HG02642 (cell line): ENCODE results near the gene RHBDL2.
"Not testable (repeated sequence)": the region's sequence is repeated elsewhere in the genome, so short reads cannot be mapped to it uniquely, and the experiment has no call there.

Source experiments
- ATAC-seq: cut with Tn5 transposase; IDR thresholded peaks from one replicate; pipeline ENCODE4 v1.9.1; 2021; ENCODE audit warnings: mild to moderate bottlenecking; ENCODE audit not compliant: unreplicated experiment, poor library complexity

RHBDL2 gene, protein sequence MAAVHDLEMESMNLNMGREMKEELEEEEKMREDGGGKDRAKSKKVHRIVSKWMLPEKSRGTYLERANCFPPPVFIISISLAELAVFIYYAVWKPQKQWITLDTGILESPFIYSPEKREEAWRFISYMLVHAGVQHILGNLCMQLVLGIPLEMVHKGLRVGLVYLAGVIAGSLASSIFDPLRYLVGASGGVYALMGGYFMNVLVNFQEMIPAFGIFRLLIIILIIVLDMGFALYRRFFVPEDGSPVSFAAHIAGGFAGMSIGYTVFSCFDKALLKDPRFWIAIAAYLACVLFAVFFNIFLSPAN

DNA sequence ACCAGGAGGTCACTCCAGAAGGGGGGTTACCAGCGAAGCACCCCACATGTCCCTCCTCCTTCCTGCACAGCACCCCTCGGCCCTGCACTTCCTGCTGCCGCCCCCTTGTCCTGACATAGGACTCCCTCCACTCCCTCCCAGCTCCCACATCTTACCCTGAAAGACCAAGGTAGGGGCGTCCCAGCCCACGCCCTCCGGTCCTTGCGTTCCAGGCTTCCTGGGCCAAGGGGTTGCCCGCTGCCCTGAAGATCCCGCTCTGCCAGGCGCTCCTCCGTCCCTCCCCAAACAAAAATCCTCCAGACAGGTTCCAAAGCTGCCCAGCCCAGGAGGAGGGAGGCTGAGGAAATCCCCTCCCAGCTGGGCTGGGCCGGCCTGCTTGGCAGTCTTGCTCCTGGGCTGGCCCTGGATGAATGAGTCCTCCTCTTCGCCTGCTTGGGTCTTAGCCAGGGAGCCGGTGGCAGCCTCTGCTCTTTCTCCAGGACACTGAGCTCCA is at the start of gene RHBDL2:
TSS of gene RHBDL2 (minus strand) at position 304 of the 493 bp plus-strand sequence. CDS start 22,618 bp downstream, outside the sequence.
- no peak for ATAC-seq

DNA sequence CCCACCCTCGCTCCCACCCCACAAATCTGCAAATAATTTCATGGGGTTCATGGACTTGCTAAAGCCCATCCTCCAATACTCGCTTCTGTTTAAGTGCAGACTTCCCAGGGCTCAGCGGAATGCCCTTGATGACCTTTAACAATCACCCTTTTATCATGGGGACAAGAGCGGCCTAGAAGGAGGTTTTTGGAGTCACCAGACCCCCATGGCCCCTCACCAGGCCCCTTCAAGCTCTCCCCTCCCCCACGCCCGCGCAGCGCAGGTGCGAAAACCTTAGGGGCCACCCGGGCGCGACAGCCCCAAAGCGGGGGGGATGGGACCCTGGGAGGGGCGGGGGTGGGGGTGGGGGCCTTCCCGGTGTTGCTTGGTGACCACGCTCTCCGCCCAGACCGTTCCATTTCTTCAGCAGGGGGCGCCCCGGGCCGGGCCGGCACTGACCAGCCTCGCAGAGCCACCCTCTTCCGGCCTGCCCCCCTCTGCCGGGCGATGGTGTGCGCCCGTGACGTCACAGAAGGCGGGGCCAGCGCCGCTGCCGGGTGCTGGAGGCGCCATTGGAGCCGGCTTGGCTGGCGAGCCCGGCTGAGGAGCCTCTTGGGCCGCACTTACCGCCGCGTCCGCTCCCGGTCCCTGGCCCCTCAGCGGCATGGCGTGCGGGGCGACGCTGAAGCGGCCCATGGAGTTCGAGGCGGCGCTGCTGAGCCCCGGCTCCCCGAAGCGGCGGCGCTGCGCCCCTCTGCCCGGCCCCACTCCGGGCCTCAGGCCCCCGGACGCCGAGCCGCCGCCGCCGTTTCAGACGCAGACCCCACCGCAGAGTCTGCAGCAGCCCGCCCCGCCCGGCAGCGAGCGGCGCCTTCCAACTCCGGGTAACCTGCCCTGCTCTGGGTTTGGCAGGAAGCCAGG is 49.4 kb upstream of the RHBDL2 start, which contains the start of gene AKIRIN1:
TSS of gene AKIRIN1 (plus strand) at position 539 of the 900 bp plus-strand sequence. CDS start at position 644, 105 bp downstream.
- ATAC-seq: peak; percentile 97

DNA sequence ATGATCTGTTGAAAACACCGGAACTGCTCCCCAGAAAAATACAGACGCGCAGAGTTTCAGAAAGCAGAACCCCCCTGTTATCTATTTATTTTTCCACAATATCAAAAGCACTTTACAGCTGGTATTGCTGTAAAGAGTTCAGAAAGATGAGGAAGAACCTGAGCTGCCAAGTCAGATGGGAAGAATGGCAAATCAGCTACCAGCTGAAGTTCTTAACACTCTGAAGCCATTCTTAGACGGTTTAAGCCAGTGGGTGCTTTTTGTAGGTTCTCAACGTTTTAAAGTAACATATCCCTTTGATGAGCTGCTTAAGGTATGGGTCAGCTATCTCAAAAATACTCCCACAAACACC is 48.7 kb upstream of the RHBDL2 start:
- no peak for ATAC-seq

- ATAC-seq: no peak
Measured at GRCh38 chr1:38989979-38990378, 48.3 kb upstream of the RHBDL2 start.

GRCh38 chr1:38979380-38979779 is 37.8 kb upstream of the RHBDL2 start:
- ATAC-seq: not testable (repeated sequence)

GRCh38 chr1:38978245-38978542 is 36.6 kb upstream of the RHBDL2 start:
- ATAC-seq: not testable (repeated sequence)

DNA sequence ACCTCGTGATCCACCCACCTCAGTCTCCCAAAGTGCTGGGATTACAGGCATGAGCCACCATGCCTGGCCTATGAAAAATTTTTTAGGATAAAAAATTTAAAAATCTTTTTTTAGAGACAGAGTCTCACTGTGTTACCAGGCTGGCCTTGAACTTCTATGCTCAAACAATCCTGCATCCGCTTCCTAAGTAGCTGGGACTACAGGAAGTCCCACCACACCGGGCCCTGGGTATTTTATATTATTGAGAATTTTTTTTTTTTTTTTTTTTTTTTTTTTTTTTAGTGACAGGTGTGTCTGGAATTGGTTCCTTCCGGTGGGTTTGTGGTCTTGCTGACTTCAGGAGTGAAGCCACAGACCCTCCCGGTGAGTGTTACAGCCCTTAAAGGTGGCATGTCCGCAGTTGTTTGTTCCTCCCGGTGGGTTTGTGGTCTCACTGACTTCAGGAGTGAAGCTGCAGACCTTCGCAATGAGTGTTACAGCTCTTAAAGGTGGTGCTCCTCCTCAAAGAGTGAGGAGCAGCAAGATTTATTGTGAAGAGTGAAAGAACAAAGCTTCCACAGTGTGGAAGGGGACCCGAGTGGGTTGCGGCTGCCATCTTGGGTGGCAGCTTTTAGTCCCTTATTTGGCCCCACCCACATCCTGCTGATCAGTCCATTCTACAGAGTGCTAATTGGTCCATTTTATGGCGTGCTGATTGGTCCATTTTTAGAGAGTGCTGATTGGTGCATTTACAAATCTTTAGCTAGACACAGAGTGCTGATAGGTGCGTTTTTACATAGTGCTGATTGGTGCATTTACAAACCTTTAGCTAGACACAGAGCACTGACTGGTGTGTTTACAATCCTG is 36.0 kb upstream of the RHBDL2 start:
- not testable (repeated sequence) for ATAC-seq

DNA sequence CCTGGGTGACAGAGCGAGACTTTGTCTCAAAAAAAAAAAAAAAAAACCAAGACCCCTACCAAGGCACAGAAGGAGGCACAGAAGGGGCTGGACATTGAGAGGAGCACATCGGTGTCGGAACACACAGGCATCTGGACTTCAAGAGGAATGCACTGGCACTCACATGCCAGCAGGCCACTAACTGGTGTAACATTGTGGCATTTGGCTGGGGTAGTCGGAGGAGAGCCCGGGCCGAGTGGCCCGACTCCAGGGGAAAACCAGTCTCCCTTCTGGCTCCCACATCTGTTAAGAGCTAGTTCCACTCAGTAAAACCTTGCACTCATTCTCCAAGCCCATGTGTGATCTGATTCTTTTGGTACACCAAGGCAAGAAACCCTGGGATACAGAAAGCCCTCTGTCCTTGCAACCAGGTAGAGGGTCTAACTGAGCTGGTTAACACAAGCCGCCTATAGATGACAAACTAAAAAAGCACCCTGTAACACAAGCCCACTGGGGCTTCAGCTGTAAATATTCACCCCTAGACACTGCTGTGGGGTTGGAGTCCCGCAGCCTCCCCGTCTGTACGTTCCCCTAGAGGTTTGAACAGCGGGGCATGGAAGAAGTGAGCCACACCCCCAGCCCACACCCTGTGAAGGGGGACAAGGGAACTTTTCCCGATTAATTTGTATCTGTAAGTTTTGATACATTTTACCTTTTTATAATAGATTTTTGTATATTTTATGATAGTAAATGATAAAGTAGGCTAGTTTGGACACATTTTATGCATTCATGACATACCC is 32.2 kb upstream of the RHBDL2 start:
- ATAC-seq: no peak

DNA sequence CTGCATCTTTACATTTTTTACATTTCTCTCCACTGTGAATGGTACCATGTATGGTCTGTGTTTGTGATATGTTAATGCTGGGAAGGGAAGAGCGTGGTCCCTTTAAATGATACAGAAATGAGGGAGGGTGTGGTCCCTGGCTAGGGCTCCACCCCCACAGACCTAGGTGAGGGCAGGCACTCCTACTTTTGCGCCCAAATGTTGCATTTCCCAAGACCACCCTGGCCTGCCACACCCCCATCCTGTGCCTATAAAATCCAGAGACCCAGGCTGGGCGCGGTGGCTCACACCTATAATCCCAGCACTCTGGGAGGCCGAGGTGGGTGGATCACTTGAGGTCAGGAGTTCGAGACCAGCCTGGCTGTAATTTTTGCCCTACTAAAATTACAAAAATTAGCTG is 31.5 kb upstream of the RHBDL2 start:
- ATAC-seq: not testable (repeated sequence)

GRCh38 chr1:38964140-38964548 is 22.5 kb upstream of the RHBDL2 start:
- no peak for ATAC-seq

- ATAC-seq: no peak
Measured at GRCh38 chr1:38962560-38962959, 20.9 kb upstream of the RHBDL2 start.

DNA sequence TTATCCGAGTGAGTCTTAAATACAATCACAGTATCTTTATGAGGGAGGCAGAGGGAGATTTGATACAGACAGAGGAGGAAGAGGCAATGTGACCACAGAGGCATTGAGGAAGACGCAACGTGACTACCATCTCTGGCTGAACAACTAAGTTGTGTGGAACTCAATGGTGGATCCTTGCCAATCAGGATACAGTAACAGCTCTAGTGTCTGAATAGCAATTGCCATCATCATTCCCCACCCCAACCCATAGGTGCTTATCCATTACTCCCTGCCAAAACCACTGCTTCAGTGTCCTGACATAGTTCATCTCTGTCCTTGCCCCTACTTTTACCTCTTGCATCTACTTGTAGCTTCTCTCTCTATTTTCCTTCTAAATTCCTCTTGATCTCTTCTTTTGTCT is 20.5 kb upstream of the RHBDL2 start:
- no peak for ATAC-seq

DNA sequence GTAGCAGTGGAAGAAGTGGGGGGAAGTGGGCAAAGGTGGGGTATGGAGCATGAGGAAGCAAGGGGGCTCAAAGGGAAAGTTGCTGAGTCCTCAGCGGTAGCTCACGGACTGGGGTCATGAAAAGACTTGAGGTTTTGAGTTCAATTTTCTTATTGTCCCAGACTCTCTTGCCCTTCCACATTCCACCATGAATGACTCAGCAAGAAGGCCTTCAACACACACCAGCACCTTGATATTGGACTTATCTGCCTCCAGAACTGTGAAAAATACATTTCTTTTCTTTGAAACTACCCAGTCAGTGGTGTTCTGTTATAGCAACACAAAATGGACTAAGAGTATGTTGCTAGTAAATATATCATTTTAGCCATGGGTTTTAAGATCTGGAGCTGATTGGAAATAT is 17.3 kb upstream of the RHBDL2 start:
- no peak for ATAC-seq

DNA sequence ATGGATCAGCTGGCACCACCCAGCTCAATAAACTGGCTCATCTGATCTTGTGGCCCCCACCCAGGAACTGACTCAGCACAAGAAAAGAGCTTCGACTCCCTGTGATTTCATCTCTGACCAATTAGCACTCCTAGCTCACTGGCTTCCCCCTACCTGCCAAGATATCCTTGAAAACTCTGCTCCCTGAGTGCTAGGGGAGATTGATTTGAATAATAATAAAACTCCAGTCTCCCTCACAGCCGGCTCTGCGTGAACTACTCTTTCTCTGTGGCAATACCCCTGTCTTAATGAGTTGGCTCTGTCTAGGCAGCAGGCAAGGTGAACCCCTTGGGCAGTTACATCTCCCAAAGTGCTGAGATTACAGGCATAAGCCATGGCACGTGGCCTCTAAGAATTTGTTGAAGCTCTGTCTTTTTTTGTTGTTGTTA is 11.8 kb upstream of the RHBDL2 start:
- no peak for ATAC-seq

DNA sequence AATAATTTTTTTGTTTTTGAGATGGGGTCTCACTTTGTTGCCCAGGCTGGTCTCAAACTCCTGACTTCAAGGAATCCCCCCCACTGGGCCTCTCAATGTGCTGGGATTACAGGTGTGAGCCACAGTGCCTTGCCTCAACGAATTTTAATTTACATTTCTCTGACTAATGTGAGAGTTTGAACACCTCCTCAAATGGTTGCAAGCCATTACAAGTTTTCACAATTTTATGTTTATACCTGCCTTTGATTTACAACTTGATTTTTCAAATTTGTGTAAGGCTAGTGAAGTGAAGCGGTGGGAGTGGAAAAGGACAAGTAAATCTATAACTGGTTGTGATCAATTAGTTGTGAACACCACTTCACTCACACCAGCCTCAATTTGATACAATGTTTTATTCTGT is 8.9 kb upstream of the RHBDL2 start:
- no peak for ATAC-seq

DNA sequence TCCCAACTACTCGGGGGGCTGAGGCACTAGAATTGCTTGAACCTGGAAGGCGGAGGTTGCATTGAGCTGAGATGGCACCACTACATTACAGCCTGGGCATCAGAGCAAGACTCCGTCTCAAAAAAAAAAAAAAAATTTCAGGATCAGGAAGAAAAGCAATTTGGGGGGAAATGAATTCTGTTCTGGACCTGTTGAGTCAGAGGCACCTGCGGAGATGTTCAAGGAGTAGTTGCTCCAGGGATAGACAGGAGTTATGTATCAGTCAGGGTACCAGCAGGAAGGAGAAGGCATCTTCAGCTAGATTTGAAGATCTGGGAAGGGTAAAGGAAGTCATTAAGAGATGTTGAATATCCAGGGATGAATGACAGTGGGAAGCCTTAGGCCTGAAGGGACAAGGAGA is 2.9 kb upstream of the RHBDL2 start:
- ATAC-seq: no peak

GRCh38 chr1:38942664-38943428 is 1.2 kb upstream of the RHBDL2 start:
- no peak for ATAC-seq

DNA sequence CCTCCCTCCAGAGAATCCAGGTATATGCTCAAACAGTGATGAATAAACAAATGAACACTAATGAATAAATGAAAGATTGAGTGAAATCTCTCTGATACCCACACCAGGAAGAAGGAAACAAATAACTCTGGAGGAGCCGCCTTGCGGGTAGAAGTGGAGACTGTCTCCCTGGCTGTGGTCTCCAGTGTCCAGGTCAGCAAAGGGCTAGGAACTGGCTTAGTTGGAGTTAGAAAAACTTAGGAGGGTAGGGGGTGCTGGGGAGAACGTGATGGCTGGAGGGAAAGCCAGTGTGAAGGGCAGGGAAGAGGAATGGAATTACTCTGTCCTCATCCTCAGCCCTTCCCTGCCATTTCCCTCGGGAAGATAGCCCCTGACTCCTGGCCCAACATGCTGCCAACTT is 537 bp downstream of the RHBDL2 start:
- ATAC-seq: no peak
